AG20443 (cell line): ENCODE measurements around the gene NAALADL2.
"Not testable (repeated sequence)": the region's sequence is repeated elsewhere in the genome, so short reads cannot be mapped to it uniquely, and the experiment has no call there.

Experiments used
- DNase-seq: peaks from one replicate; pipeline ENCODE4 v3.0.0; 2012; ENCODE audit warnings: low spot score, mixed read lengths

NAALADL2 gene

DNA sequence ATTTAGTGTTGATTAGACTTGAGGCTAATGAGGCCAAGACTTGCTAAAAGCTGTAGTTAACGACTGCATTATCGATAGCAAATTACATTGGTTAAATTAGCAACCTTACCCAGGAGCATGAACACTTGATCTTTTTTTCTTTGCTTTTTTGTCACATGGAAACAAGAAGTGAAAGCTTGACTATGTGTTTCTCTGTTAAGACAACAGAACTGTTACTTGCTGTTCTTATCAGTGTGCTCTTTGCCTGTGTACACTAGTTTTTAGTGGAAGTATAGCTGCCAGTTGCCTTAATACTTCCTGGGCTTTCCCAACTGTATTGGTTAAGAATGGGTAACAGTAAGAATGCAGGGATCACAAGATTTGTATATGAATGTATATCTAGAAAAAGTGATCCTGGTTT is 625.5 kb downstream of the NAALADL2 start:
- DNase-seq = no peak

DNA sequence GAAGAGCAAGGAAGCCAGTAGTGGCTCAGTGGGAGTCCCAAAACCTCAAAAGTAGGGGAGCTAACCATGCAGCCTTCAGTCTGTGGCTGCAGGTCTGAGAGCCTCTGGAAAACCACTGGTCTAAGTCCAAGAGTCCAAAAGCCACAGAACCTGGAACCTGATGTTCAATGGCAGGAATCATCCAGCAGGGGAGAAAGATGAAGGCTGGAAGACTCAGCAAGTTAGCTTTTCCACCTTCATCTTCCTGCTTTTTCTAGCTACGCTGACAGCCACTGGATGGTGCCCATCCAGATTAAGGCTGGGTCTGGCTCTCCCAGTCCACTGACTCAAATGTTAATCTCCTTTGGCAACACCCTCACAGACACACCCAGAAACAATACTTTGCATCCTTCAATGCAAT is 626.3 kb downstream of the NAALADL2 start:
- no peak for DNase-seq

DNA sequence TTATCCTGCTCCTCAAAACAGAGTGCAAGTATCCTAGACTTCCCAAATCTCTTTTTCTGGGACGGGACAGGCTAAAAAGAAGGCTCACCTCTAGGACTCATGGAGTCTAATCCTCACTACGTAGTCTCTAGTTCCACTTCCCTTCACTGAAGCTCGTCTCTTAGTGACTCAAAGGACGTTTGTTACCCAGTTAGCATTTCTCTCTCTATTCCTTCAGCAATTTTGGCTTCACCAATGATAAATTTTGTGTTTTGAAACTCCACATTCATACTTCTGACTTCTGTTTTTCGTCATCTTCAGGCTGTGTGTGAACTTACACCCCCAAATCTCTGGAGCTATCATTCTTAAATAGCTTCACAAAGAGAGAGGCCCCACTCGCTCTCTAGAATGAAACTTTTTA is 627.1 kb downstream of the NAALADL2 start:
- no peak for DNase-seq

DNA sequence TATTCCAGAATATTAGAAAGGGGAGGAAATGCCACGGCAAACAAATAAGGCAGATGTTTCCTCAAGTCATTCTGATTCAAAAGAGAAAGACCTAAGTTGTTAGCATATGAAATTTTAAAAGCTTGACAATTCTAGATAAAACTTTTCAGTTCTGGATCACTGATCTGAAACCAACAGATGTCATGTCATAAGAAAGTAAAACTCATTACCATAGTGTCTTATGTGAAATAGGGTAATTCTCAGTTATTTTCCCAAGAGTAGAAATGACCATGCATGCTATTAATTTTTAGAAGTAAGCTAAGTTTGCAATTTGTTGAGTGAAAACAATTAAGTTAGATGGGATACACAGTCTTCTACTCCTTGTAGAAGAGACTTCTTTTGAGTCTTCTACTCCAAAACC is 630.3 kb downstream of the NAALADL2 start:
- DNase-seq = no peak

DNA sequence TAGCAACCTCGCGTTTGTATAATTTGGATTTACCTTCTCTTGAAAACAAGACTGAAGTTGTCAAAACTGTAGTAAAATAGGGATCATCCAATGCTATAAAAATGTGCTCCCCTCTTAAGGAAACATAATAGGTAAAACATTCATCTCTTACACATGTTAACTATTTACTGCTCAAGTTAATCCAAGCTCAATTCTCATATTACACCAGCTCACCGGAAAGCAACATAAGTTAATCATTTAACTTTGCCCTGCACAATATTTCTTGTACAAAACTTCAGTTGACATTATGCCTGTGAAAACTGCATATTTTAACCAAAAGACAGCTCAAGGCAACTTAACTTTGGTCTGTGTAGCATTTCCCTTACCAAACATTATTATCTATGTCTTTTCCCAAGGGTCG is 634.2 kb downstream of the NAALADL2 start:
- no peak for DNase-seq

DNA sequence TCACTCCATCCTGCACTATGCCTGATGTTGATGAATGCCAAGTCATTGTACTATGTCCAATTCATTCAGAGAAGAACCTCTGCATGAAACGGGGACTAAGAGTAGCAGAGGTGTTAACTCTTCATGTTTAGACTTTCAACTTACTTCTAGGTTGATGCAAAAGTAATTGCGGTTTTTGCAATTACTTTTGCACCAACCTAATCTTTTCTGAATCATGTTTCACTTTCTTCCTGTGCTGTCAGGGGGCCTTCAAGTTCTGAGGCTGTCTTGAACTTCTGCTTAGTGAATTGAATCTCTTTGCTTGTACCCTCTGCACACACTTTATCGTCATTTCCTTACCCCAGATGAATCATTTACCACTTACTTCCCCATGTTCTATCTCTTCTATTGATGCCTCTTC is 636.2 kb downstream of the NAALADL2 start:
- DNase-seq = no peak

DNA sequence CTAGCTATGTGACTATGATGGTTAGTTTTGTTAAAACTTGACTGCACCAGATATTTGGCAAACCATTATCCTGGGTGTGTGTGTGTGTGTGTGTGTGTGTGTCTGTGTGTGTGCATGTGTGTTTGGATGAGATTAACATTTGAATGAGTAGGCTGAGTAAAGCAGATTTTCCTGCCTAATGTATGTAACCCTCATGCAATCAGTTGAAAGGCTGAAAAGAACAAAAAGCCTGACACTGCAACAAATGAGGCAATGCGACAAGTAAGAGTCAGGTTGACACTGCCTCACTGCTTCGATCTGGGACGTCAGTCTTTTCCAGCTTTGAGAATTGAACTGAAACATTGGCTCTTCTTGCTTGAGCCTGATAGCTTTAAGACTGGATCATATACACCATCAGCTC is 643.0 kb downstream of the NAALADL2 start:
- no peak for DNase-seq

DNA sequence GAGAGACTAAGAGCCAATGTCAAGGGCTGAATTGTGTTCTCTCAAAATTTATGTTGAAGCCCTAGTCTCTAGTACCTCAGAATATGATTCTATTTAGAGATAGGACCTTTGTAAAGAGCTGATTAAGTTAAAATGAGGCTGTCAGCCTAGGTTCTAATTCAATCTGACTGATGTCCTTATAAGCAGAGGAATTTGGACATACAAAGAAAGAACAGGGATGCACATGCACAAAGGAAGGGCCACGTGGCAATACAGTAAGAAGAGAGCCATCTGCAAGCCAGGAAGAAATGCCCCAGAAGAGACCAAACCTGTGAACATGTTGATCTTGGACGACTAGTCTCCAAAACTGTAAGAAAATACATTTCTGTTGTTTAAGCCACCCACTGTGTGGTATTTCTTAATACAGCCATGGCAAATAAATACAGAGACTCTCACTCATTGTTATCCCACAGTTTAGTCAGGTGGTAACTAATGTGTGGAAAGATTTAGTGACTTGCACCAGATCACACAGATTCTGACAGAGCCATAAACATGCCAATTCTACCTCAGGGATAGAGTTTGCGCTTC is 652.2 kb downstream of the NAALADL2 start:
- no peak for DNase-seq

DNA sequence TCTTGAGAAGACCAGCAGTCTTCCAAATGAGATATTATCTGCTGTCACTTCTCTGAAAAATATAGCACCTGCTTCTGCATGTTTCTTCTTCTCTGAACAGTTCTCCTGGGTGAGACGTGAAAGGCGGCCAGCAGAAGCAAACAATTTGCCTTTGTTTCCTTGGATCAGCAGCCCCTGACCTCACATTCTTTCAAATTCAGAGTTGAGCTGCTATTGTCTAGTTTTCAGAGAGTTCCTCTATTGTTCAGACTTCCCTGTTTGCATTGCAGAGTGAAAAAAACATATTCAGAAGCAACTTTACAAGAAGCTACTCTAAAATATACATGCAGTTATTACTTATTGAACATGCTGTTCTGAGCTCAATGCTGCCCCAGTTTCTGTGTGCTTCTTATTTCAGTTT is 653.6 kb downstream of the NAALADL2 start:
- no peak for DNase-seq

DNA sequence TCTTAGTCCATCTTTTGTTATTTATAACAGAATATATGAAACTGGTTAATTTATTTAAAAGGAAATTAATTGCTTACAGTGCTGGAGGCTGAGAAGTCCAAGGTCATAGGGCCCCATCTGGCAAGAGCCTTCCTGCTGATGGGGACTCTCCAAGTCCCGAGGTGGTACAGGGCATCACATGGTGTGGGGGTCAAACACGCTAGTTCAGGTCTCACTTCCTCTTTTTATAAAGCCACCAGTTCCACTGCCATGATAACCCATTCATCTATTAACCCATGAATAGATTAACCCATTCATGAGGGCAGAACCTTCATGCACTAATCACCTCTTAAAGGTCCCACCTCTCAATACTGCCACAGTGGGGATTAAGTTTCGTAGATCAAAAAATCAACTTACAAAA is 659.3 kb downstream of the NAALADL2 start:
- no peak for DNase-seq

DNA sequence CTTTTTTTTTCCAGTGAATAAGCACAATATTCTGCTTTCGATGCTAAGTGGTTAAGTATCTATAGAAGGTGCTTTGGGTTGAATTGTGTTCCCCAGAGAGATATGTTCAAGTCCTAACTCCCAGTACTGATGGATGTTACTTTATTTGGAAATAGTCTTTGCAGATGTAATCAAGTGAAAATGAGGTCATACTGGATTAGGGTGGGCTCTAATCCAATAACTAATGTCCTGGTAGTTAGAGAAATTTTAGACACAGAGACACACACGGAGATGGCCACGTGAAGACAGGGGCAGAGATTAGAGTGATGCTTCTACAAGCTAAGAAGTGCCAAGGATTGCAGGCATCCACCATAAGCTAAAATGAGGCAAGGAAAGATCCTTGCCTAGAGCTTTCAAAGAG is 662.3 kb downstream of the NAALADL2 start:
- DNase-seq = no peak

DNA sequence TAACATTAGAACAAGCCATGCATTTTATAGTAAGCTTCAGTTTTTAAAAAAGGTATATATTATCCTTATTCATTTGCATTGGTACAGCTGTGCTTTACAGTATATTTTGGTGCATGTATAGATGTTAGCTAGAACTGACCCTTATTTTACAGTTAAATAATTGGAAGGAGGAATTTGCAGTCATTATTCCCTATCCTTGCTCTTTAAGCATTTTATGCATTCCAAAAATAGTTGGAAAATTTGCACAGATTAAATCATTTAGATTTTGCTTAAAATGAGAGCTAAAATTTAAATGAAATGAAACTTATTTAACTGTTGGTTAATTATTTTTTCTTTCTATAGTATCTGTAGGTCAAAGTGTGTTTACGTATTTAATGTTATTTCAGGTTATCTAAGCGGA is 667.1 kb downstream of the NAALADL2 start:
- no peak for DNase-seq

DNA sequence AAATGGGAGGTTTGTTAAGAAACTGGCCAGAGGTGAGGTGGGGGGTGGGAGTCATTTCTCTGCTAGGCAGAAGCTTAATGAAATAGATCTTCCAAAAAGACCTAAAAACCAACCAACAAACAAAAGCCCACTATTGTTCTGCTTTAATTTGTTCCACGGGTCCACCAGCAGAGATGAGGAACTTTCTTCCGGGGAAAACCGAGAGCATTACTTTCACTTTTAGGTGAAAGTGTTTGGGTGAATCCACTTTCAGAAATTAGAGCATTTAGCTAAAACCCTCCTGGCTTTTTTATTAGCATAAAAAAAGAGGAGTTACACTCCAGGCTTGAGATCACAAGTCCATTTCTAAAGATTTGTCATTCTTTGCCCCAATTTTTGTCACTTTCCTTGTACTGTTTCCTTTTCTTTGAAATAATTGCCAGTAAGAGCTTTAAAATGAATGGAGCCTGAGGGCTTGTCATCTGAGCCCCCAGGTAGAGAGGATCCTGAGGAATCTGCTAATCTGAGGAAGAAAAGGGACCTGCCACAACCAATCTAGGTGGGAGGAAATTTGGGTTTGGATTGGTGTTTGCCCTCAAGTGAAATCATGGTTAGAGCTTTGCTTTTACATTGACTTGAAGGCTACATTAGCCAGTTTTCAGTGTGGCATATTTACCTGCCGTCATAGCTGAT is 667.6 kb downstream of the NAALADL2 start:
- DNase-seq = peak; percentile 24

DNA sequence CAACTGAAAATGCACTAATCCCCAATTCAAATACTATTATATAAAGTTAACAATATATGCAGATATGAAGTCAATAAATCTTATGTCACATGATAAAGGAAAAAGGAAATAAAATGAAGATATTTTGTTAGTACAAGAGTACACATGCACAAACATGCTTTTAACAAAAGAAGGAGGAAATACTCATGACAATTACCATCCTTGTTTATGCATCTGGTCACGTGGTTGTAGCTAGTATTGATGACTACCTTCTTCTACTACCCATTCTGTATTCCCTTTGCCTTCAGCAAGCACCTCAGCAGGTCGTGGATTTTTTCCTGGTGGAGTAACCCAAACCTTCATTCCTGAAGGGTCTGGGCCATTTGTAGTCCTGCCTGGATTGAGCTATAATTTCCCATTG is 669.6 kb downstream of the NAALADL2 start:
- DNase-seq = not testable (repeated sequence)

DNA sequence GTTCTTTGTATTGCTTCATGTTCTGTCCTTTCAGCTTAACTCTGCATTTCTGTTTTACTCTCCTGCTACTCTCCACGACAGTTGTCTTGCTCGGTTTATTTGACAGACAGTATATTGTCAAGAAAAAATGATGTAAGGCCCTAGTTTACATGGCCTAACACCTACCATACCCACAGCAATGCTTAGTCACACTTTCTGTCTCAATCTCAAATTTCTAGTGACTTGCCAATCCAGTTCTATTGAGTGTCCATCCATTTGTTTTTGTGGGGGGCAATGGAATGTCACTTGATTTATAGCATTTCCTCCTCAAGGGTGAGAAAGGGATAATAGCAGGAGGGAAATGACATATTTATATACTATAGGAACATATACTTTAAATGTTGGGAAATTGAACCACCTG is 676.2 kb downstream of the NAALADL2 start:
- DNase-seq = no peak

DNA sequence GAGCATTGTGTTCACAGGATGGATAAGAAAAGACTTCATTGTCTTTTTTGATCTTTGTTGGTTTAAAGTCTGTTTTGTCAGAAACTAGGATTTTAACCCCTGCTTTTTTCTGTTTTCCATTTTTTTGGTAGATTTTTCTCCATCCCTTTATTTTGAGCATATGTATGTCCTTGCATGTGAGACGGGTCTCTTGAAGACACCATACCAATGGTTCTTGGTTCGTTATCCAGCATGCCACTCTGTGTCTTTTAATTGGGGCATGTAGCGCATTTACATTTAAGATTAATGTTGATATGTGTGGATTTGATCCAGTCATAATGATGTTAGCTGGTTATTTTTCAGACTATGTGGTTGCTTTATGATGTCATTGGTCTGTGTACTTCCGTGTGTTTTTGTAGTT is 687.0 kb downstream of the NAALADL2 start:
- DNase-seq = no peak

DNA sequence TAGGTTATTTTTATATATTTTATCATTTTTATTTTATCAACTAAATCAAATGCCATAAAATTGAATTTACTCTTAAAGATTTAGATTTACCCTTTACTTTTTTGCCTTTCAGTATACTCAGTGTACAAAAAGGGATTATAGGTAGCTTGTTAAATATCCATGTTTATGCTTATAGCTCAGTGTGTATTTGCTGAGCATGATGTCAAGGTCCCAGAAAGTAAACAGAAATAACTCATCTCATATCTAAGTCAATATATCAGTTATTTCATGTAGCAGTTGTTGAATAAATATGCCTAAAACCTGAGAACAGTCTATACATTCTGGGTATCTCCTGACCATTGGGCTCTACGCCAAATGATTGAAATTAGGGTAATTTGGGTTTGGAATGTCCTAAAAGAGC is 693.8 kb downstream of the NAALADL2 start:
- no peak for DNase-seq

DNA sequence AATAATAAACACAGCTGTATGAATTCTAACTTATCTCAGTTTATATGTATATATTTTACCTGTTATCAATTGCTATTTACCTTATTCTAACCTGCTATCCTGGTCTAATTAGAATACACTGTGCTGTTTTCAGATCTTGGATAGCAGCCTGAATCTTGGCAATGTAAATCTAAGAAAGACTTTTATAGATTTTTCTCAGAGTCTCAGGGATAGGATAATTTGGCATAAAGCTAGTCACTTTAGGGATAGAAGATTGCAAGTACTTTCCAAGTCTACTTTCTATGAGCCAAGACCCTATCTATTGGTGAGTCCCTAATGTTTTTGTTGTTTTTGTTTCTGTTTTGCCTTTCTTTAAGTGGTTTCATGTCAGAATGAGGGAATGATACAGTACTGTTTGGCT is 695.7 kb downstream of the NAALADL2 start:
- no peak for DNase-seq

DNA sequence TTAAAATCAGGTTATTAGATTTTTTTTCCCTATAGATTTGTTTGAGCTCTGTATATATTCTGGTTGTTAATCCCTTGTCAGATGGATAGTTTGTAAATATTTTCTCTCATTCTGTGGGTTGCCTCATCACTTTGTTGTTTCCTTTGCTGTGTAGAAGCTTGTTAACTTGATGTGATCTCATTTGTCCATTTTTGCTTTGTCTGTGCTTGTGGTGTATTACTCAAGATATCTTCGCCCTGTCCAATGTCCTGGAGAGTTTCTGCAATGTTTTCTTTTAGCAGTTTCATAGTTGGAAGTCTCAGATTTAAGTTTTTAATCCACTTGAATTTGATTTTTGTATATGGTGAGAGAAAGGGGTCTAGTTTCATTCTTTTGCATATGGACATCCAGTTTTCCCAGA is 699.1 kb downstream of the NAALADL2 start:
- DNase-seq = no peak

DNA sequence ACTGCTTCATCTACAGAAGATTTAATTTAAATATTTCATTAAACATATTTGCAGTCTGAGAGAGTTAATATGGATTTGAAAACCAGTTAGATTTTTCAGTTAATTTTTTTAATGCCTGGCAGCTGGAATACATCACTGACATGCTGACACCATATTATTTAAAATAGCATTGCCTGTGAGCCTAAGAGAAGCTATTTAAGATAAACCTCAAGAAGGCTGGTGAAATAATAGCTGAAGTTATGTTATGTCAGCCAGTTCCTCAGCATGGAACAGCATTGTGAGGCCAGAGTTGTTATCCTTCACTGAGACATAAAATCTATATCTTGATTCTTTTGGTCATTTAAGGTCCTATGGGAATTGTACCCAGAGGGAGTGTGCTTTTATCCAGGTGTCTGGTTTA is 705.2 kb downstream of the NAALADL2 start:
- no peak for DNase-seq

DNA sequence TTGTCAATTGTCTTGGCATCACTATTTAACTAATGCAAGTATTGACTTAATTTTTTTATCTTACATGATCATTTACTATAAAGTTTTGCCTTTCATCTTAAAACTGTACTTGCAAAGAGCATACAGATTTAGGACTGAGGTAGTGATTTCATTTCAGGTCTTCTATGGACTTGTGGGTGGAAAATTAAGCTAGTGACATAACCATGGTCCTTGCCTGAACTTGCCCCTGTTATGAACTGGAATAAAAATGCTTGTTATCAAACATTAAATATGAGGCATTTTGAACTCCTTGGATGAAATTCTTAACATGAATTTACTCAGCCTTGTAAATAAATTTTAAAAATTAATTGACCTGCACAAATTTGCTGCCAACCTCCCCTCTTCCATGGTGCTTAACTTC is 712.0 kb downstream of the NAALADL2 start:
- DNase-seq = no peak

DNA sequence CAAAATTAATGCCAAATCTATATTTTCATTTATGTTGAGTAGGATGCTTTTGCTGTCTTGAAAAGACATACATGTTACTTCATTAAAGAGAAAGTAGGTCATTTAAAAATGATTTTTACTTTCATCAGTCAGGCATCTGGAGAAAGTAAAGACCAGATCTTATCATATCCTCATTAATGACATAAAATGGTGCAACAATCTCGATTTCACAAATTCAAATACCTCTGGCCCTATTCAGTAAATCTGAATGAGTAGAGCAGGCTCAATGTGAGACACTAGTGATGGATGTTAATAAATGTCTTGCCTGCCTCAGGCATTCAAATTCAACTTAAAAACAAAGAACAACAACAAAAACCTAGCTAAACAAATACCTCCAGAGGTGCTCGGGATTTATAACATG is 714.1 kb downstream of the NAALADL2 start:
- DNase-seq = no peak

DNA sequence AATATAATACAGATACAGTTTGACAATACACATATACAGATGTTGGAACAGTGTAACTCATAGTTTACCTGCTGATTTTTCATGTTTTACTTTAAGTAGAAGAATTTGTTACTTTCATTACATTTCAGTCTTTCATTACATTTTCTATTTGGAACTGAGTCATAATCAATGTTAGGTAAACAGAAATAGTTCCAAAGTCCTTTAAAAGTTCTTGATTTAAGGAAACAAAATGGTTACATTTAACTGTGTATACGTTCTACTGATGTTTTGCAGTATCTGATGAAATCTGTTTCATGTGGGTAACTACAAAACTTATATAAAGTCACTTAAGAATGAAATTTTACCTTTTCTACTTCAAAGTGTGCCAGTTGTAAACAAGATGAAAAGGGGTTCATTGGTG is 721.2 kb downstream of the NAALADL2 start:
- DNase-seq = no peak

DNA sequence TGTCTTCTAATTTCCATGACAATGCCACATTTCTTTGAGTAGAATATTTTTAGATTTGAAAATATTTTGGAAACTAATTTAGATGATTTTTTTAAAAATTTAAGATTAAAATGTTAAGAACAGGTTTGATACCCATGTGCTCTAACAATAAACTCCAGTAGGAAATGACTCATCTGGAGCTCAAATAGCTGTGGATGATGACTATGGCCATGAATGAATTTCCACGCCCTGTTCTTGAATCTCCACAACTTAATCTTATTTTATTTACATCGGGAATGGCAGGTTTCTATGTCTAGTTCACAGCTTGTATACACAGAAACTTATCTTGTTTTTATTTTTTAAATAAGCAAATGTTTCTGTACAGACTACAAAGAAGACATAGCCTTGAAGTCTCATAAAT is 726.8 kb downstream of the NAALADL2 start:
- peak; percentile 18 for DNase-seq
